Endodermal cell (in vitro differentiated cells): ENCODE data around the gene EPHA2. TPM values are rescaled to one million over a fixed set of nuclear protein-coding genes. Genes with fewer than 3 reads are reported as not detected.

Experiments used
- DNase-seq: peaks from one replicate; pipeline ENCODE4 v3.0.0-alpha.2; 2017
- H3K27ac ChIP-seq: 2 replicates; pipeline ENCODE4 v1.5.1; 2013; ENCODE audit warnings: mild to moderate bottlenecking, low read depth, low read length, moderate library complexity
- H3K27me3 ChIP-seq: 2 replicates; pipeline ENCODE4 v1.6.1; 2013; ENCODE audit warnings: mild to moderate bottlenecking, low read length, moderate library complexity; ENCODE audit not compliant: insufficient read depth, control insufficient read depth, poor library complexity, severe bottlenecking
- H3K36me3 ChIP-seq: 2 replicates; pipeline ENCODE4 v1.7.0; 2013; ENCODE audit warnings: mild to moderate bottlenecking, low read length, moderate library complexity; ENCODE audit not compliant: control insufficient read depth, insufficient read depth
- H3K4me1 ChIP-seq: one replicate; pipeline ENCODE4 v1.7.0; 2013; ENCODE audit warnings: low read length; ENCODE audit not compliant: control insufficient read depth, insufficient read depth
- H3K4me3 ChIP-seq: 2 replicates; pipeline ENCODE4 v1.5.1; 2013; ENCODE audit warnings: mild to moderate bottlenecking, low read length, moderate library complexity
- H3K9ac ChIP-seq: 2 replicates; pipeline ENCODE4 v1.6.1; 2013; ENCODE audit warnings: mild to moderate bottlenecking, low read length, moderate library complexity; ENCODE audit not compliant: poor library complexity, severe bottlenecking; ENCODE audit errors: extremely low read depth
- H3K9me3 ChIP-seq: 2 replicates; pipeline ENCODE4 v1.6.1; 2013; ENCODE audit warnings: mild to moderate bottlenecking, low read length, moderate library complexity; ENCODE audit not compliant: control insufficient read depth
- H3K27ac Mint-ChIP-seq: 2 replicates; pipeline ENCODE4 v1.8.0; 2020; ENCODE audit warnings: mixed read lengths
- H3K27me3 Mint-ChIP-seq: 2 replicates; pipeline ENCODE4 v1.8.0; 2021; ENCODE audit warnings: mild to moderate bottlenecking, mixed read lengths; ENCODE audit not compliant: insufficient read depth
- H3K36me3 Mint-ChIP-seq: 2 replicates; pipeline ENCODE4 v1.8.0; 2020; ENCODE audit warnings: low read depth, mixed read lengths
- H3K4me1 Mint-ChIP-seq: 2 replicates; pipeline ENCODE4 v1.8.0; 2020; ENCODE audit warnings: mixed read lengths
- H3K4me3 Mint-ChIP-seq: 2 replicates; pipeline ENCODE4 v1.8.0; 2020; ENCODE audit warnings: mild to moderate bottlenecking, moderate library complexity, mixed read lengths
- H3K9me3 Mint-ChIP-seq: 2 replicates; pipeline ENCODE4 v1.8.0; 2020; ENCODE audit warnings: mild to moderate bottlenecking, mixed read lengths
- WGBS, 2 experiments: methylation state at CpG; one replicate each; pipeline versions ENCODE4 v1.1.5 to v1.1.7; 2013; ENCODE audit warnings: missing lambda C conversion rate in 2 of 2, mixed read lengths in 1 of 2; ENCODE audit not compliant: insufficient coverage in 1 of 2, insufficient read length in 1 of 2; 5-methylcytosine and 5-hydroxymethylcytosine counted together
- total RNA-seq, 2 donors: library from RNA; stranded (reverse); fragmentation: NEBNext Ultra II Directional in 1 of 2; extraction: Animal tissue kit (Norgen Biotek cat#: 25700) in 1 of 2; gene quantifications; 2 replicates in 1 of 2; 3 replicates in 1 of 2; pipeline ENCODE4 v1.2.1, GENCODE V29; 2021
- TF ChIP-seq, protein P1 (sequence below): fragments of 200-600 bp; sonication (generic); conservative IDR thresholded peaks from 2 replicates; pipeline ENCODE4 v1.5.0; 2021; ENCODE audit warnings: antibody characterized with exemption, mild to moderate bottlenecking

Gene EPHA2
- total RNA-seq, 2 donors from 2014 or later = 56.5 to 64.3 TPM

DNA sequence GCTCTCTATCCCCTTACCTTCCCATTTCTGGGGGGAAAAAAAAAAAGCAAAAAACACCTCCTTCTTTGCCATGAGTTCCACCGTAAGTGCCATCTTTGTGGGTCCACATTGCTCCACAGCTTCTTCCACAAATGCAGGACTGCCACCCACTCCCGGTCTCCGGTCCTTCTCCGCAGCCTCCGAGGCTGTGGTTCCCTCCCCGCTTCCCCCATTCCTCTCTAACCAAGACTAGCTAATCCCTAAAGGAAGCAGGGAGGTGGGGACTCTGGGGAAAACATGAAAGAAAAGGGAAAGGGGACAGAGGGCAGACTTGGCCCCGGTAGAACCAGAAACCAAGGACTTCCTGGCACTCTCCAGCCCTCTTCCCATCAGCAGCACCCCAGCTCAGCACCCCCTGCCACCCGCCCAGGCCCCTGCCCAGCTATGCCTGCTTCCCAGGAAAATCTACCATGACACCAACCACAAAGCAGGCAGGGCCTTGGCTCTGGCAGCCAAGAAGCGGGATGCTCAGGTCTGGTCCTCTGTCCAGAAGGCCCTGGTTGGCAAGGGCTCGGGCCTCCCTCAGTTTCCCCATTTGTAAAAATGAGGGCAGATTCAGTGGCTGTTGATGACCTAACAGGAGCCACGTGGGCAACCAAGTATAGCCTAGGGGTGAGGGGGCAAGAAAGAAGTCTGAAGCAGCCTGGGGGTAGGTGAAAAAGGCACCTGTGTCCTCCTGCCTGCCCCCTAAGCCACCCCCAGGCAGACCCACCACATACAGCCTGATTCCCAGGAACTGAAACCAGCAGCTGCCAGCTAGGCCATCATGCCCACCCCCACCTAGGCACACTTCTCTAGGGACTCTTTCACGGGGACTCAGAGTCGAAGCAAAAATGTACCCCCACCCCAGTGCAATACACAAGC lies 2.5 kb downstream of the EPHA2 start:
- H3K27me3 ChIP-seq = no peaks in the 10 kb centered on the region
- peaks cover 26% of the 10 kb centered on the region for H3K36me3 Mint-ChIP-seq
- peak overlapping the region; percentile 86 for H3K4me3 Mint-ChIP-seq
- peak overlapping the region; percentile 91 for H3K27ac Mint-ChIP-seq
- TF ChIP-seq, protein P1, sequence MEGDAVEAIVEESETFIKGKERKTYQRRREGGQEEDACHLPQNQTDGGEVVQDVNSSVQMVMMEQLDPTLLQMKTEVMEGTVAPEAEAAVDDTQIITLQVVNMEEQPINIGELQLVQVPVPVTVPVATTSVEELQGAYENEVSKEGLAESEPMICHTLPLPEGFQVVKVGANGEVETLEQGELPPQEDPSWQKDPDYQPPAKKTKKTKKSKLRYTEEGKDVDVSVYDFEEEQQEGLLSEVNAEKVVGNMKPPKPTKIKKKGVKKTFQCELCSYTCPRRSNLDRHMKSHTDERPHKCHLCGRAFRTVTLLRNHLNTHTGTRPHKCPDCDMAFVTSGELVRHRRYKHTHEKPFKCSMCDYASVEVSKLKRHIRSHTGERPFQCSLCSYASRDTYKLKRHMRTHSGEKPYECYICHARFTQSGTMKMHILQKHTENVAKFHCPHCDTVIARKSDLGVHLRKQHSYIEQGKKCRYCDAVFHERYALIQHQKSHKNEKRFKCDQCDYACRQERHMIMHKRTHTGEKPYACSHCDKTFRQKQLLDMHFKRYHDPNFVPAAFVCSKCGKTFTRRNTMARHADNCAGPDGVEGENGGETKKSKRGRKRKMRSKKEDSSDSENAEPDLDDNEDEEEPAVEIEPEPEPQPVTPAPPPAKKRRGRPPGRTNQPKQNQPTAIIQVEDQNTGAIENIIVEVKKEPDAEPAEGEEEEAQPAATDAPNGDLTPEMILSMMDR = no peak
- peaks cover 40% of the 10 kb centered on the region for H3K4me1 Mint-ChIP-seq
- WGBS, 2 experiments = 20 to 29% methylated on average over 3 to 12 of the region's 13 CpGs
- H3K4me3 ChIP-seq = peak overlapping the region; percentile 85
- no peaks in the 10 kb centered on the region for H3K27me3 Mint-ChIP-seq
- peaks cover 35% of the 10 kb centered on the region for H3K4me1 ChIP-seq
- H3K9me3 Mint-ChIP-seq = no peaks in the 10 kb centered on the region
- H3K36me3 ChIP-seq = peaks cover 30% of the 10 kb centered on the region
- peak overlapping the region; percentile 99 for H3K9ac ChIP-seq
- H3K9me3 ChIP-seq = no peaks in the 10 kb centered on the region
- peak overlapping the region; percentile 64 for H3K27ac ChIP-seq
- DNase-seq = no peak

DNA sequence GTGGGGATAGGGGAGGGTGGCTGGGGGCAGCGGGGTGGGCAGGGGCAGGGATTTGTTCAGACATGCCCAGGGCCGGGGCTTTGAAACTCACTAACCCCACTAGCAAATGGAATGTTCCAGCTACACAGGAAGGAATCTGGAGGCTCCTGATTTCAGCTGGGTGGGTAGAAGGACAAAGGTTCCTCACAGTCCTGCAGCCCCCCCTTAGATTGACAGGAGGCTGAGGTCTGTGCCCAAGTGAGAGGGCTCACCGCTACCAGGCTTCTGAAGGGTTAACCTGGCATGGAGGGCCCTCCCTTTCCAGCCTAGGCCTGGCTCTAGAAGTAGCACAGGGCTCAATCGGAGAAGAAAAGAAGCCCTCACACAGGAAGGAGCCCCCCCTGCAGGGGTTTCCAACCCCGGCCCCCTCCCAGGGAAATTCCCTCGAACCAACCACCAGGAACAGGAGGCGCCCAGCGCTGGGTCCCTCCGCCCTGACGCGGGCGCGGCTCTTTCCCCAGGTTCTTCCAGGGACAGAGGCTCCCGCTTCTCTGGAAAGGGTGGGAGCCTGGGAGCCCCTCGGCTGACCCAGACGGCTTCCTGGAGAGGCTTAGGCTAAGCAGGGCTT lies 3.3 kb downstream of the EPHA2 start:
- Histone ChIP-seq H3K27ac (peak overlapping the region; percentile 64), H3K9ac (peak overlapping the region; percentile 99), H3K9me3 (no peaks in the 10 kb centered on the region), H3K4me1 (peaks cover 38% of the 10 kb centered on the region), H3K27me3 (no peaks in the 10 kb centered on the region), H3K4me3 (peak overlapping the region; percentile 85), H3K36me3 (peaks cover 38% of the 10 kb centered on the region)
- 38 to 40% methylated on average over 4 to 16 of the region's 16 CpGs for WGBS, 2 experiments
- Mint-ChIP-seq H3K27ac (peak overlapping the region; percentile 91), H3K4me3 (peak overlapping the region; percentile 86), H3K27me3 (no peaks in the 10 kb centered on the region), H3K36me3 (peaks cover 34% of the 10 kb centered on the region), H3K4me1 (peaks cover 42% of the 10 kb centered on the region), H3K9me3 (no peaks in the 10 kb centered on the region)
- DNase-seq = peak; percentile 72
- TF ChIP-seq, protein P1 = no peak

DNA sequence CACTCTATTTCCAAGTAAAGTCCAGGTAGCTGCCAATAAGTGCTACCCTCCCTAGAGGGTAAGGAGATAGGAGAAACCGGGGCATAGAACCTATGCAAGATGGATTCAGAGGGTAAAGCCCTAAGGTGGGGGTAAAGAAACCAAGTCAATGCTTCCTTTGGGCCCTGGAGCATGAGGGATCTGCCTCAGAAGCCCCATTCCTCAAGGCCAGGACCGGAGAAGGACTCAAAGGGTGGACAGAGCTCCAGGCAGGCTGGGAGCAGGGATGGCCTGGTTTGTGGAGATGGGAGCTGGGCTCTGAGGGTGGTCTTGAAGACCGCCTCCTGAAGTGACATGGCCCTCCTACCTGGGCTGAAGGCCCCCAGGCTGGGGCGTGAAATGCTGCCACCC lies 3.9 kb downstream of the EPHA2 start:
- no peaks in the 10 kb centered on the region for H3K9me3 ChIP-seq
- TF ChIP-seq, protein P1 = no peak
- H3K27ac Mint-ChIP-seq = peak overlapping the region; percentile 89
- no peaks in the 10 kb centered on the region for H3K27me3 Mint-ChIP-seq
- H3K4me1 ChIP-seq = peaks cover 41% of the 10 kb centered on the region
- no peak for DNase-seq
- H3K36me3 Mint-ChIP-seq = peaks cover 40% of the 10 kb centered on the region
- no peaks in the 10 kb centered on the region for H3K9me3 Mint-ChIP-seq
- peaks cover 44% of the 10 kb centered on the region for H3K36me3 ChIP-seq
- peak overlapping the region; percentile 86 for H3K4me3 Mint-ChIP-seq
- H3K27me3 ChIP-seq = no peaks in the 10 kb centered on the region
- H3K4me3 ChIP-seq = peak overlapping the region; percentile 43
- H3K27ac ChIP-seq = no peak overlapping the region
- H3K9ac ChIP-seq = peak overlapping the region; percentile 18
- 88 to 89% methylated on average over 2 to 4 of the region's 4 CpGs for WGBS, 2 experiments
- H3K4me1 Mint-ChIP-seq = peaks cover 45% of the 10 kb centered on the region
